Measurements from ENCODE around the gene FGF23.

The FGF23 gene

DNA sequence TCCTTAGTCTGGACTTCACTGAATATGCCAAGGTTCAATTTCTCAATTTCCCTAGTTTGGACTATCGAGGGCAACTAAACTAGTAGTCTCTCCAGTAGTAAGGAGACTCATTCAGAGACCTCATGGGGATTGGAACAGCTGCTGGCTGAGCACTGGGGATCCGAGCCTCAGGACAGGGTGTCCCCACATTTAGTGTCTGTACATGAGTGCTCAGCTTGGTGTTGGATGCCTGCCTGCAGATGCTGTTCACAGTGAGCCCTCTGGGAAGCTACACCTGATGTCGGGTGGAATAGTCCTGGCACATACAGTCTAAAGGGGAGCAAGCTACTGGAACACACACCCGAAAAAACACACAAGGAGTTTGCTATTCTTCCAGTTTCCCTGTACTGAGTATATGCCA lies 820 bp upstream of the FGF23 start:
- DNase-seq: no peak

DNA sequence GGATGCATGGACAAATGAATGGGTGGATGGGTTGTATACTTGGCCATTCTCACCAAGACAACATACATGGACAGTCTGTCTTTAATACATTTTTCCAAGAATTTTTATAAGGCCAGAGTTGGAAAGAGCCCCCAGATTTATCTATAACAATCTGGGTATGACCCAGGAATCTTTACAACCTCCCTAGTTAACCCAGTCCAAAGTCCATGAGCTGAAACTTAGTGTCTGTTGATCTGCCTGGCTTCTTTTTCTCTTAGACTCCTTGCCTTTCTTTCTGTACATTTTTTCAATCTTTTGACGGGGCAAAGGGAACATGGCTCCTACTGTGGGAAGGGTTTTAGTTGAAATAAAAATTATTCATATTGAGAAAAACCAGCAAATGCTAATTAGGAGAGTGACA lies 740 bp downstream of the FGF23 start:
- no peak for DNase-seq

DNA sequence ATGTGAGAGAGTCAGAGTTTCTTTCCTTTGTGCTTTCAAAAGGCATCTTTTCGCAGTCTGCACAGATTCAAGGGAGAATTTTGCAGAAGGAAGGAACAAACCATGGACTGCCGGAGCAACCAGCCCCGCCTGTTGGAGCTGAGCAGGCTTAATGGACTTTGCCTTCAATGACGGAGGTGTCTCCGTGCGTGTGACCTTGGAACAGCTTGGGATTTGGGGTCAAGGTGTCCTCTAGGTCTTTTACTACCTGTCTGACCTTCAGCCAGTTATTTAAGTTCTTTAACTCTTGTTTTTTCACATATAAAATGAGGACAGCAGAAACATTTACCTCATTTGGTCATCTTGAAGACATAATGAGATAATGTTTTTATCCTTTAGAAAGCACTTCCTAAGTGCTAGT lies 4.1 kb downstream of the FGF23 start:
- DNase-seq: no peak

DNA sequence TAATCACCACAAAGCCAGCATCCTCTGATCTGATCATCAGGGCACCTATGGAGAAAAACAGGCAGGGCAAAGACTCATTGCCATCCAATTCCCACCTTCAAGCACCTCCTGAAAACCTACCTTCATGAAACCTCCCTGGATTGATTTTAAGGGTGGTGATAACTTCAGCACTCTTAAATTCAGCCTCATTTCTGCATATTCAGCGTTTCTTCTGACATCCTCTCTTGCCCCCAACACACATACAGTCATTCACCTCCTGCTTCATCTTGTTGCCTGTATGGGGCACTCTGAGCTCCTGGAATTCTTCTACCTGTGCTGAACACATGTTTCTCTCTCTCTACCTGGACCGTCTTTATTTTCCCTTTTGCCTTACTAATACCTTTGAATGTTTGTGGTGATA lies 6.9 kb downstream of the FGF23 start:
- DNase-seq: no peak

DNA sequence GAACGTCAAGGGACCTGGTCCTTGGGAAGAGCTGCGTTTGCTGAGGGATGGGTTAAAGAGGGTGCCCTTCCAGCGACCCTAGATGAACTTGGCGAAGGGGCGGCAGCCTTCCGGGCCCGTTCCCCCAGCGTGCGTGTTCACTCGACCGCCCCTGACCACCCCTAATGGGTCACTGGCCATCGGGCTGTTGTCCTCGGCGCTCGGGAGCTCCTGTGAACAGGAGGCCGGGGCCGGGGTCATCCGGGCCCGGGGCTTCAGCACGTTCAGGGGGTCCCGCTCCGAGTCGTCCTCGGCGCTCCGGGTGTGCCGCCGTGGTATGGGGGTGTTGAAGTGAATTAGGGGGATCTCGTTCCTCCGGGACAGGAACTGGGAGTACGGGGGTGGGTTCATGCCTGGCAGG lies 9.2 kb downstream of the FGF23 start:
- DNase-seq: no peak

DNA sequence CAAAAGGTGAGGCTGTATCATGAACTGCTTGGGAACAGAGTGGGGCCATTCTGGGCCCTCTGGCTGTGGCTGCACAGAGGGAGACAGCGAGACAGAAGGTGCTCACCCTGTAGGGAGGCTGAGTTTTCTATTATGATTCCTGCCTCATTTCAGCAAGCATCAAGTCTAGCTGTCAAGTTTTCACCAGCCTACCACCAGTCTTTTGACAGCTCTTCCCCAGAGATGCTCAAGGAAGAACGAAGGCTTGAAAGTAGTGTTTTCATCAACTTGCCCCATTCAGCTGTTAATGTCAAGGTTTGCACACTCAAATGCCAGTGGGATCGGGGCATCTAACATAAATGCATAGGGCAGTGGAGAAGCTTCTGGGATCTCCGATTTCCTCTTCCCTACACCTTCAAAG lies 10.0 kb downstream of the FGF23 start:
- no peak for DNase-seq

DNA sequence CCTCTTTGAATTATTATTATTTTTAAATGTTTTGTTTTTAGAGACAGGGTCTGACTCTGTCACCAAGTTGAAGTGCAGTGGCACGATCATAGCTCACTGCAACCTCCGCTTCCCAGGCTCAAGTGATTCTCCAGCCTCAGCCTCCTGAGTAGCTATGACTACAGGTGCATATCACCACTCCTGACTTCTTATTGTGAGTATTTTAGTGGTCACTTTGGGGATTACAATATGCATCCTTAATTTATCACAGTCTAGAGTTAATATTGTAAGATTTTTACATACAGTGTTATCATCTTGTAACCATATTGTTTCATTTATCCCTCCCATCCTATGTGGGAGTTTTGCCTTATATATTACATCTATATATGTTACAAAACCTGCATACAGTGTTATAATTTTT lies 13.4 kb downstream of the FGF23 start:
- DNase-seq: no peak

DNA sequence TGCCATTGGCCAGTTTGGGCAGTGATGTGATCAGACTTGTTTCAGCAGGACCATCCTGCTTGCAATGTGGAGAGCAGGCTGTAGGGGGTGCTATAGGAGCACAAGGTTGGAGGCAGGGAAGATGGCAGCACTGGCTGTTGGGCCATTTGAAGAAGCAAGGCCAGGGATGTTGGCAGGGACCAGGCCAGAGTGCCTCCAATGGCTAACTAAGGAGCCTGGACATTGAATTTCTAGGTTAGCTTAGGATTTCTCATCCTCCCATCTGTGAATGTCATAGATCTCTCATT lies 23.5 kb downstream of the FGF23 start:
- DNase-seq: peak; percentile 2

DNA sequence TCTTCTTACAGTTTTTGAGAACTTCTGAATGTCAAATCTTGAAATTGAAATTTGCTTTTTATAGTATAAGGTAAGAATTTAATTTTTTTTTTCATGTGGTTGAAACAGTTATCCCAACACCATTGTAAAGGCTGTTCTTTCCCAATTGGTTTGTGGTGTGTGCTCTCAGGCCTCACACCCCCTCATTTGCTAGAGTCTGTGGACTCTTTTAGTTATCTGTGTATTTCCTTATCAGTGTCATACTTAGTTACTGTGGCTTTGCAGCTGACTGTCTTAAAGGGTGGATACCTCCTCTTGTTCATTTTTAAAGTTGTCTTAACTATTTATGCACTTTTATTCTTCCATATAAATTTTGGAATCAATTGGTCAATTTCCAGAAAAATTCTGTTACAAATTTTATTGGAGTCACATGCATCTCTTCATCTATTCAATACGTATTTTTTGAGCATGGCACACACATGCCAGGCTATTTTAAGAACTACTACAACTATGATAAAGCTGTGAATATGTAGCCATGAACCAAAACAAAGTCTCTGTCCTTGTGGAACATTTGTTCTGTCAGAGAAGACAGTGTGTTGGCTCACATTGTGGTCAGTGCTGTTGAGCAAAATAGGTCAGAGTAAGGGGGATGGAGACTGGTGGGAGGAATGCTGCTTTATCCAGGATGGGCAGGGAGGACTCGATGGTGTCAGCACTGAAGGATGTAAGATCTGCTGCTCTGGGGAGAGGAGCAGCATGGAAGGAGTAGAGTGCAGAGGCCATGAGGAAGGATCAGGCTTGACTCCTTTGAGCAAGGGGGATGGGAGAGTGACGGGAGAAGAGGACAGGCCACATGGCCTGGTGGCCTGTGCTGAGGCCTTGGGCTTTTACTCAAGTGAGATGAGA lies 24.1 kb downstream of the FGF23 start:
- DNase-seq: no peak

DNA sequence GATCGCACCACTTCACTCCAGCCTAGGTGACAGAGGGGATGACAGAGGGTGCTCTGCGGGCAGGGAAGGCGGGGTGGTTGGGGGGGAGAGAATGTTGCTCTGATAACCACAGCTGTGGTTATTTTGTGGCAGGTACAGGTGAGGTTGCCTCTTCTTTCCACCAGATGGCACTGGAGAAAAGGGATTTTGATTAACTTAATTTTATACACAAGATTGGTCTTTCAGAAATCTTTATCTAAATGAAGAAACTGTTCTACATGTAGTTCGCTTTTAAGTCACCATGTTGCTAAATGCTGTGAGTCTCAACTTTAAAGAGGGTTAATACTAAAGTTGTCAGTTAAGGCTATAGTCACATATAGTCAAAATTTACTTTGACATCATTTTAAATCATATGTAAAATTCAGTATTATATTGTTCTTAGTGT lies 25.7 kb downstream of the FGF23 start:
- DNase-seq: peak; percentile 1

DNA sequence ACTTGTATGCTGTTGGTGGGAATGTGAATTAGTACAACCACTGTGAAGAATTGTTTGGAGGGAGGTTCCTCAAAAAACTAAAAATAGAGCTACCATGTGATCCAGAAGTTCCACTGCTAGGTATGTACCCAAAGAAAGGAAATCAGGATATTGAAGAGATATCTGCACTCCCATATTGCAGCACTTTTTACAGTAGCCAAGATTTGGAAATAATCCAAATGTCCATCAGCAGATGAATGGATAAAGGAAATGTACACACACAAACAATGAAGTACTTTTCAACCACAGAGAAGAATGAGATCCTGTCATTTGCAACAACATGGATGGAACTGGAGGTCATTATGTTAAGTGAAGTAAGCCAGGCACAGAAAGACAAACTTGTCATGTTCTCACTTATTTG lies 32.6 kb downstream of the FGF23 start:
- peak; percentile 26 for DNase-seq

DNA sequence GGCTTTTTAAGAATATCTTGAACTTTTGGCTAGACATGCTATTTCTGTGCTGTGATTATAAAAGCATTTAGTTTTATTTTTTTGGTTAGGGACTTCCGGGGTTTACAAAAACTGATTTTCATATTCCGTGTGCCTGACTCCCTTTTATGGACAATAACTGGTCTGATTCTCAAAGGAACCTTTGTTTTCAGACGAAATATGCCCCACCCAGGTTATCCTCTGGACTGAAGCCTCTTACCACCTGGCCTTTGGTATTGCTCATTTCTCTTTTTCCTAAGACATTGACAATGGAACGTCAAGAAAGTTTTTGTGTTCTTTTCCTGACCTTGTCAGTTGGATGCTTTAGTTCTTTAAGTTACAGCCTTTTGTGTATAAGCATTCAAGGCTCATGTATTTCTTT lies 47.7 kb downstream of the FGF23 start:
- no peak for DNase-seq

DNA sequence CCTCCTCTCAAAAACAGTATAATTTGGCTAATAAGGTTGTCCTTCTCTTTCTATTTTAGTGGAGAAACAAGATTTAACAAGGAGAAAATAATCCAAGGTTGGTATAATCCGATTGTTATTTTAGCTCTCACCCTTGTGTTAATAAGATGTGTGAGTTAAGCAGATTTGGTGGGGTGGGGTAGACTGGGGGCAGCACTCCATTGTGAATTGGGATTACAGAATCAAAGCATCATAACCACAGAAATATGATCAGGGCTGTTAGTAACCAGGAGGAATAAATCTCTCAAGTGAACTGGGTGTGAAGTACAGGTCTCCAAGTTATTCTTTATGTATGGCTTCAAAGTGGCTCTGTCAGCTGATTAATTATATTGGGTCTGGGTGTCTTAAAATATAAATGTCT lies 48.3 kb downstream of the FGF23 start:
- DNase-seq: no peak

DNA sequence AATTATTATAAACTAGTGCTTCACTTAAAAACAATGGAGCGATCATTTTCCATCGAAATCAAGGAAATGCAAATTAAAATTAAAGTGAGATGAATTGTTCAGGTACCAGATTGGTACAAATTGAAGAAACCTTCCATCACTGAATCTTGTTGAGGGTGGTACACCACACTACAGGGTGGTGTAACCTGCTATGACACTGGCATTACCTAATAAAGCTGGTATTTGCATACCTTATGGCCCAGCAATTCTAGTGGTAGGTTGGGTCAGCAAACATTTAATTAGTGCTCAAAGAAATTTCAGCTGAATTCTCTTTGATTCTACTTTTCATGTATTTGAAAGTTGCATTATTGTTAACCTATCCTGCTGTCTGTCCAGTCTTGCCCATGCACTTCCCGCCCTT lies 49.3 kb downstream of the FGF23 start:
- DNase-seq: no peak

DNA sequence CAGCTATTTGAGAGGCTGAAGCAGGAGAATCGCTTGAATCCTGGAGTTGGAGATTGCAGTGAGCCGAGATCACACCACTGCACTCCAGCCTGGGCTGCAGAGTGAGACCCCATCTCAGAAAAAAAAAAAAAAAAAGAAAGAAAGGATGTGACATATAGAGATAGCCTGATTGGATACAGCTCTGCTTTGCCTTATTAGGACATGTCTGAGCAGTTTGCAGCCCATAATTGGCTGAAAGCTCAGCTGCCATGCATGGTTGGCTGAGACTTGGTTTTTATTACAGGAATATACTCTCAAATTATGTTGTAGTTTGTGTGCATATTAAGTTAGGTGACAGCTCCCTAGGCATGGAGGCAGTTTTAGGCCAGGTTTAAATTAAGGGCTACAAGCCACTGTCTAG lies 52.2 kb downstream of the FGF23 start:
- no peak for DNase-seq

DNA sequence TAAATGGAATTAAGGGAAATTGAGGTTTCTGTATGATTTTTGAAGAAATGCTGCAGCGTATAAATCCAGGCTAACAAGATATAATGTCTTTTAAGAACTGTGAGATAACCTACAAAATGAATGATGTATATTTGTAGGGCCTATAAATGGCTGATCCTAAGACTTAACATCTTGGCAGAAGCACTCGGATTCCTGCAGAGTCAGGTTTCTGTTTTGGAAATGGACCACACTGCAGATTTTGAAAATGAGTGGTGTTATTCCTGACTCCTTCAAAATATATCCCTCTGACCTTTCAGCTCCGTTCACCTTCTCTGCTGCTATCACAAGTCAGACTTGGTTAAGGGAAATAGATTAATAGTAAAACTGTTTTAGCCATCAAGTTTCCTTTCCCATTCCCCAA lies 53.5 kb downstream of the FGF23 start:
- no peak for DNase-seq

DNA sequence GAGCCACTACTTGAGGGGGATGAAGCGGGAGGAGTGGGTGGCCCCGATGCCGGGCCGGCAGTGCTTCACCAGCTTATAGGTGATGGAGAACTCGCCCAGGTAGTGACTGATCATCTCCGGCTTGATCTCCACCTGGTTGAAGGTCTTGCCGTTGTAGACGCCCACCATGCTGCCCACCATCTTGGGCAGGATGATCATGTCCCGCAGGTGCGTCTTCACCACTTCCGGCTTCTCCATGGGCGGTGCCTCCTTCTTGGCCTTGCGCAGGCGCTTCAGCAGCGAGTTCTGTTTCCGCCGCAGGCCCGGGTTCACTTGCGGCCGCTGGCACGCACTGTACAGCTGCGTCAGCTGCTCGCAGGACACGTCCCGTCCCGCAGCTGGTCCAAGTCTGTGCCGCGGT lies 55.1 kb downstream of the FGF23 start:
- no peak for DNase-seq

DNA sequence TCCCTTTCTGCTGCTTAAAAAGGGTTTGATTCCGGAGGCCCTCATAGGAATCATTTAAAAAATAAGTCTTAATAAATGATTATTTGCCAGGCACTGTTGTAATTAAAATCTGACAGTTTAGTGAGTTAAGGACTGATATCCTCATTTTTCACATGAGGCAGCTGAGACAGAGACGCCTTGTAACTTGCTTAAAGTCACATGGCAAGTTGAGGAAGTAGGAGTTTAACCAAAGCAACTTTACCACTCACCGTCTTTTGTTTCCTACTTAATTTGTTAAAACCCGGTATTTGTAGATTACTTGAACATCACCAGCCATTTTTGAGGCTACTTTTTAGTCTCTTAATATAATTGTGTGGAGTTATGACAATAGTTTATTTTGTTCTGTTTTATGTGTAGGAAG lies 56.1 kb downstream of the FGF23 start:
- DNase-seq: no peak

DNA sequence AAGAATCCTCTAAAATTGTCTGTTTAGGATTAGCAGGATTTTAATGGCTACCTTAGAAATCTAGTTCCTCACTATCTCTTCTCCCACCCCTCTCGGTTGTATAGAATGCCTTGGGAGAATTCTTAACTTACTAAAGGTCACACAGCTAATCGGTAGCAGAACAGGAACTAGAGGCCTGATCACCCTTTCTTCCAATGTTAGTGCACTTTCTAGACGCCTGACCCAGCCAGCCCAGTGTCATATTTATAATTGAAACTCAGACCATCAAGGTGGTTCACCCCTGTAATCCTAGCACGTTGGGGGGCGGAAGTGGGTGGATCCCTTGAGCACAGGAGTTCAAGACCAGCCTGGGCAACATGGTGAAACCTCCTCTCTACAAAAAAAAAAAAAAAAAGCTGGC lies 56.8 kb downstream of the FGF23 start:
- DNase-seq: no peak

DNA sequence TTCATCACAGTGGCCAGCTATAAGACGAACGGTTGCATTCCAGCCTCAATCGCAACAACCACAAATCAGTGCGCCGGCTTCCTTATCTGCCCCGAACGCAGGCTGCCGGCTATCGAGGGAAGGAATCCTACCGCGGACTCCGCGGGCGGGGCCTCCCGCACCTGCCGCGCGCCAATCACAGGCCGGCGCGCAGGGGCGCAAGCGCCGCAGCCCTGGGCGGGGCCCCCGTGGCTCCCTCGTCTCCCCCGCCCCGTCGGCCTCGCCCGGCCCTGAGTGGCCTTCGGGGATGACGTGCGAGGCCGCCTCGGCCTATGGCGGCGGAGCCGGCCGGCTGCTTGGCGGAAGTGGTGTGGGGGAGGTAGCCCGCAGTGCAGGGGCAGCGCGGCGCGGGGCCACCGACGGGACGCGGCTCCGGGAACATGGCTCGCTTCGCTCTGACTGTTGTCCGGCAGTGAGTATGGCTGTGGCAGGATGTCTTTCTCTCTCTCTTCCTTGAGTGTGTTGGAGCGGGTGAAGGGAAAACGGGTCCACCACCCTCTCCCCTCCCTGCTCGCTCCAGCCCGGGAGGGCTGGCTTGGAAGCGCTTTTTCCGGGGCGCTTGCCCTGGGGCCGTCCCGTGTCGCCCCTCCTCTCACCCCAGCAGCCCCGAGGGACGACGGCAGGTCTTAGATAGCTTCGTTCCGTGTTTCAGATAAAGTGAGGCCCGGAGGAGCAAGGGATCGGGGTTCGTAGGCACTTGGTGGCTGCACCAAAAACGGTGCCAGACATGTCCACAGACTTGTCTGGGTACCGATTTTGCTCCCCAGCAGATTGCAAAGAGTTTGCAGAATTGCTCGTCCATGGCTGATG lies 58.4 kb downstream of the FGF23 start, which contains the start of gene TIGAR:
TIGAR (plus strand) TSS at position 361 of the 849 bp plus-strand sequence; CDS start at position 420, 59 bp downstream.
- DNase-seq: peak; percentile 96

DNA sequence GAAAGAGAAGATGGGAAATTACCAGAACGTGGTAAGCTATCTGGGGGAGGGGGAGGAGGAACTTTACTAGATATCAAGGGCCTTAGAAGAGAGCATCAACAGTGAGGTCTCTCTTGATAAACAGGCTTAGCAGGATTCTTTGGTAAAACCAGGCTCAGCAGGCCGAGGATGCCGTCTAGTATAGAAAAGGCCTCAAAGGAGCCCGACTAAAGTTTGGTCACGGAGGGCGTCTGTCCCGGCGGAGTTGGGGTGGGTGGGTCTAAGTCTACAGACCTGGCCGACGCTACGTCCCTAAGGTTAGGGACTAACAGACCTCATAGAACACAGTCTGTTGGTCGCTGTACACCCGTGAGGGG lies 59.0 kb downstream of the FGF23 start:
- peak; percentile 27 for DNase-seq

Measured in NCI-H345 (cell line).